C4-2B (cell line): ENCODE data around the gene GSAP.

ENCODE experiments used
- ZFX ChIP-seq: fragments of 450-650 bp; IDR thresholded peaks from 2 replicates; pipeline ENCODE4 v1.6.1; 2017
- TF ChIP-seq, protein P1 (sequence below): fragments of 450-650 bp; conservative IDR thresholded peaks from 2 replicates; pipeline ENCODE4 v1.5.1; 2017; ENCODE audit warnings: mild to moderate bottlenecking

DNA sequence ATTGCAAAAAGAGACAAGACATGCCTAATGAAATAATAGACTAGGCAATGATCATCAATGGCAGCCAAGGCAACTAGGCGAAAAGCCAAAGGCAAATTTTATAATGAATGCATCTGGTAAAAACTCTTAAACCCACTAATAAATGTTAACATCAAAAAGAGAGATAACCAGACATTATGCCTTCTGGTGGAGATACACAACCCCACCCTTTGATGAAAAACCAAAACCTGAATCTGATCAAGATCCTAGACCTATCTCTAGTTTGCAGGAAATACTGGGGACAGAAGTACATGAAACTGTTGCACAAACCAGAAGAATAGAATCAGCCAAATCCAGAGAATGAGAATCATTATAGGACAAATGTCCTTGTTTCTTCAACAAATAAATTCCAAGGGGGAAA lies 22.0 kb upstream of the GSAP start:
- TF ChIP-seq, protein P1, sequence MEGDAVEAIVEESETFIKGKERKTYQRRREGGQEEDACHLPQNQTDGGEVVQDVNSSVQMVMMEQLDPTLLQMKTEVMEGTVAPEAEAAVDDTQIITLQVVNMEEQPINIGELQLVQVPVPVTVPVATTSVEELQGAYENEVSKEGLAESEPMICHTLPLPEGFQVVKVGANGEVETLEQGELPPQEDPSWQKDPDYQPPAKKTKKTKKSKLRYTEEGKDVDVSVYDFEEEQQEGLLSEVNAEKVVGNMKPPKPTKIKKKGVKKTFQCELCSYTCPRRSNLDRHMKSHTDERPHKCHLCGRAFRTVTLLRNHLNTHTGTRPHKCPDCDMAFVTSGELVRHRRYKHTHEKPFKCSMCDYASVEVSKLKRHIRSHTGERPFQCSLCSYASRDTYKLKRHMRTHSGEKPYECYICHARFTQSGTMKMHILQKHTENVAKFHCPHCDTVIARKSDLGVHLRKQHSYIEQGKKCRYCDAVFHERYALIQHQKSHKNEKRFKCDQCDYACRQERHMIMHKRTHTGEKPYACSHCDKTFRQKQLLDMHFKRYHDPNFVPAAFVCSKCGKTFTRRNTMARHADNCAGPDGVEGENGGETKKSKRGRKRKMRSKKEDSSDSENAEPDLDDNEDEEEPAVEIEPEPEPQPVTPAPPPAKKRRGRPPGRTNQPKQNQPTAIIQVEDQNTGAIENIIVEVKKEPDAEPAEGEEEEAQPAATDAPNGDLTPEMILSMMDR = no peak
- TF ChIP-seq ZFX = no peak
